ENCODE measurements around the gene RNU6-9.
A peak's percentile ranks its signal among the peaks of the same experiment; 100 is the strongest.

DNA sequence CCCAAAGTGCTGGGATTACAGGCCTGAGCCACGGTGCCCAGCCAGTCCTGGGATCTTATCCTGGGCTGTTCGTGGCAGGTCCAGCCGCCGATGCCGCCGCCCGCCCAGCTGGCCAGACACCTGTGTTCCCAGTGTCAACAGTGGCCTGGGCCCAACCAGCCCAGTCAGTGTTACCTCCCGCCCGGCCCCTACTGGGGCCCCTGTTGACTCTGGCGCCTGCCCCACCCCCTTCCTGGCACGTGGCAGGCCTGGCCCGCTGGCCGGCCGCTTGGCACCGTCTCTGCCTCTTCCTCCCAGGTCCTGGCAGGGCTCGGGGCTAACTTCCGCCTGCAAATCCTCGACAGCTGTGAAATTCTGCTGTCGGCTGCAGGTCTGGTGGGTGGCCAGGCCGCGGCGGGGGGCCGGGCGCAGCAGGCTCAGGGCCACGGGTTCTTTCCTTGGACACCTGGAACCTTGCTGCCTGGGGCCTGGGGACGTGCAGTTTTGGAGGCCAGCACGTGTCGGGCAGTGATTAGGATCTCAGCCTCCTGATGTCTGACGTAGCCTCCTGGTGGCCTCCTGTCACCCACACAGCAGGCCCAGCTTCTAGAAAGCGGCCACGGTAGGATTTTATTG lies 41.7 kb downstream of the RNU6-9 start:
- TF ChIP-seq, protein P1, sequence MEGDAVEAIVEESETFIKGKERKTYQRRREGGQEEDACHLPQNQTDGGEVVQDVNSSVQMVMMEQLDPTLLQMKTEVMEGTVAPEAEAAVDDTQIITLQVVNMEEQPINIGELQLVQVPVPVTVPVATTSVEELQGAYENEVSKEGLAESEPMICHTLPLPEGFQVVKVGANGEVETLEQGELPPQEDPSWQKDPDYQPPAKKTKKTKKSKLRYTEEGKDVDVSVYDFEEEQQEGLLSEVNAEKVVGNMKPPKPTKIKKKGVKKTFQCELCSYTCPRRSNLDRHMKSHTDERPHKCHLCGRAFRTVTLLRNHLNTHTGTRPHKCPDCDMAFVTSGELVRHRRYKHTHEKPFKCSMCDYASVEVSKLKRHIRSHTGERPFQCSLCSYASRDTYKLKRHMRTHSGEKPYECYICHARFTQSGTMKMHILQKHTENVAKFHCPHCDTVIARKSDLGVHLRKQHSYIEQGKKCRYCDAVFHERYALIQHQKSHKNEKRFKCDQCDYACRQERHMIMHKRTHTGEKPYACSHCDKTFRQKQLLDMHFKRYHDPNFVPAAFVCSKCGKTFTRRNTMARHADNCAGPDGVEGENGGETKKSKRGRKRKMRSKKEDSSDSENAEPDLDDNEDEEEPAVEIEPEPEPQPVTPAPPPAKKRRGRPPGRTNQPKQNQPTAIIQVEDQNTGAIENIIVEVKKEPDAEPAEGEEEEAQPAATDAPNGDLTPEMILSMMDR (IDR thresholded peaks at IDR 0.05), result peak in 1 of 3 donors; percentile 4
- TF ChIP-seq POLR2A (IDR thresholded peaks at IDR 0.05), result no peak
